ENCODE measurements around the gene NTM.

NTM gene

DNA sequence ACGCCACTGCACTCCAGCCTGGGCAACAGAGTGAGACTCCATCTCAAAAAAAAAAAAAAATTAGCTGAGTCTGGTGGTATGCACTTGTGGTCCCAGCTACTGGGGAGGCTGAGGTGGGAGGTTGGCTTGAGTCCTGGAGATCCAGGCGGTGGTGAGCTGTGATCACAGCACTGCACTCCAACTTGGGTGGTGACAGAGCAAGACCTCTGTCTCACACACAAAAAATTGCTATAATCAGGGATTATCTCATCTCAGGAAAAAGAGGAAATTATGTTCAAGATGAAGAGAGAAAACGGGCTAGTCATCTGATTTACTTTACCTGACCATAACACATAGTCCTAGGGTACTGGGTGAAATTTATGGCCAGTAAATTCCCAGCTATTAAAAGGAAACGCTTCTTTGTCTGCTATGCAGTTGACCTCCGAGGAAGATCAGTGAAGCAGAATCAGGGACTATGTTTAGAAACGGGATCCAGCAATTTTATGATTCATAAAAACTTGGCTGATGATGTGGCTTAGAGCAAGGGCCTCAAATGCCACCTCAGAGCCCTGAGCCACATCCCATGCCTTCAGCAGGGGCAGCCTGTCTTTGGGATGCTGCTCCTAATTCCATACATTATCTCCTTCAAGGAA is 386.2 kb downstream of the NTM start:
- in situ Hi-C loops (cut with MboI; ENCODE audit: low sequenced_read_pairs): no loop called here

DNA sequence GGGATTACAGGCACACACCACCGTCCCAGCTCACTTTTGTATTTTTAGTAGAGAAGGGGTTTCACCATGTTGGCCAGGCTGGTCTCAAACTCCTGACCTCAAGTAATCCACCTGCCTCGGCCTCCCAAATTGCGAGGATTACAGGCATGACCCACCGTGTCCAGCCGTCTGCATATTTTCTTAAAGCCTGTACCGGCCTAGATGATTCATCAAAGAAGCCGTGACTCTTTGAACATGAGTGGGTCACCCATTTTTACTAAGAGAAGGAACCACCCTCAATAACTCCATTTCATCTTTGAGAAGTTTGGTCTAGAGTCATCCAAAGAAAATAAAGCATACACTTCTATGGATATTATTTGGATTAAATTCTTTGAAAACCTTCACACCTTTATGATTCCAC is 388.3 kb downstream of the NTM start:
- in situ Hi-C loops (cut with MboI; ENCODE audit: low sequenced_read_pairs): no loop called here

DNA sequence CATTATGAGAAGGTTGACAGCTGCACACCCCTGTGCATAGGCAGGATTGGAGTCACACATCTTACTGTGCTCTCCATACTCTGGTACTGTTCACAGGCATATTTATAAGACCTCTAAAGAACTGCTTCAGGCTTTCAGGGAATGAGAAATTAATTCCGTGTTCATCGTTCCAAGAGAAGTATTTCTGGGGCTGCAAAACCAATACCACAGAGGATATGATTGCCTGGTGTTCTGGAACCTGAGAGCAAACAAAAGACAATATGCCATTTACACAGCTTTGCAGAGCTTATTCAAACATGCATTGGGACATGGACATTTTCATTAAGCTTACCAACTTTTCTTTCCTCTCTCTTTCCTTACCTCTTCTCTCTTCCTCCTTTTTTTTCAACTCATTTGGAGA is 388.7 kb downstream of the NTM start:
- in situ Hi-C loops (cut with MboI; ENCODE audit: low sequenced_read_pairs): no loop called here

DNA sequence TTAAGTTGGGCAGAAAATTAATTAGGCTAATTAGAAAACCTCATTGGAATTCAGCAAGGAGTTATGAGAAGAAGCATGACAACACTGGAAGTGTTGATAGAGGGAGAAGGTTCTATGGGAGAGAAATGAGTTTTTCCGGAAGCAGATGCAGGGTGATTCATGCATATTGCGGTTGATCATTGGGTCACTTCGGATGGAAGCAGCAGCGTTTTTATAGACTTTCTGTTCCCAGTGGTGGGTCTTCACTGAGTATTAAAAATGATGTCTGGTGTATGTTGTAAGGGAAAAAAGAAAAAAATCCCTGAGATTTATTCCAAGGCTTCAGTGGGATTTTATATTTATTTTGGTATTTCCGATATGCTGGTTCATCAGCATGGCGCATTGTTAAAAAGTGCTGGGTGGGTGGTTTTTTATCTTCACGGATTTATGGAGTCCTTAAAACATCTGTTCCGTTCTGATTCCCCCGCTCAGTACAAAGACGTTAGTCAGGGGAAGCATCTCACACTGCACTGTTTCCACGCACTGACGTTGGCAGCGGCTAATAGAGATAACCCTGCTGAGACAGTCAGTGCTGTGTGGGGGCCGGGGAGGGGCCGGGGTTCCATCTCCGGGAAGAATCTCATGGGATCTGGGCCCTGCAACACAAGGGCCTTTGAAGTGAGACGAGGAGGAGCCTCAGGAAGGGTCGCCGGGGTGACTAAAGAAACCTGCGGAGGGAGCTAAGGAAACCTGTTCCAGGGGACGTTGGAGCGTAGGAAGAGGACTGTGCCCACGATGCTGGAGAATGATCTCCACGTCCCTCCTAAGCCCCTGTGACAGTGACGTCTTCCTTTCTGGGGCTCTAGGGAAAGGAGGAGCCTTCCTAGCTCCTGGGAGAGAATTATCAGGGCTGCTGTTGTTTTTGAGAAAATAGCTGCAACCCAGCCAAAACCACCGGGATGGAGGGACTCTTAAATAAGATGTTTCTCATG is 390.0 kb downstream of the NTM start:
- in situ Hi-C loops (cut with MboI; ENCODE audit: low sequenced_read_pairs): no loop called here

DNA sequence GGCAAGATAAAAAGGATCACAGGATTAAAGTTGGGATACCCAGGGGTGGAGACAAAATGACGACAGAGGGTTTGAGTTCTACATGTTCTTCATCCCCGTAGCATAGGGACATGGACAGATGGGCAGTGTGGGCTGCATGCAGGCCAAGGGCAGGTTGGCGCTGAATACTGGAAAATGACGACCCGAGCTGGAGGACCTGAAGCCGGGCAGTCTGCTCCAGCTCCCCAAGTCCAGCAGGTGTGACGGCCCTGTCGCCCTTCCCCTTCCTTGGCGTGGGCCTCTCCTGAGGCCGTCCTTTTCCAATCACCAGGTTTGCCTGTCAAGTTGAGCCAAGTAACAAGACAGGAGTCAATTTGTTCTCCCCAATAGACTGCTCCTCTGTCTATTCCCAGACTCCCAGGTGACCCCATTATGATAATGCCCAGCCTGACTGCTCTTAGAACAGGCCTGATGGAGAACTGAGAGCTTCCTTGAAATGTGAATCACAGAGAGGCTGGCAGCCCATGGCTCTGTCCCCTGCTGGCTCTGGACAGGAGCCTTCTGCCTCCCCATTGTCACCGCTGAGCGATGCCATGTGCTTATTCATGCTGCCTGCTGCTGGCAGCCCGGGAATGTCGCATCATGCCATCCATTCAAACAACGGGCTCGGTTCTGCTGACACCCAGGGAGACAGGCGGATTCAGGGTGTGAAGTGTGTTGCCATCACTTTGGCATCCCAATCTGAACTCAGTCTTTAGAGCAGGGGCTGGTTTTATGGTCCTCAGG is 392.1 kb downstream of the NTM start:
- in situ Hi-C loops (cut with MboI; ENCODE audit: low sequenced_read_pairs): no loop called here

DNA sequence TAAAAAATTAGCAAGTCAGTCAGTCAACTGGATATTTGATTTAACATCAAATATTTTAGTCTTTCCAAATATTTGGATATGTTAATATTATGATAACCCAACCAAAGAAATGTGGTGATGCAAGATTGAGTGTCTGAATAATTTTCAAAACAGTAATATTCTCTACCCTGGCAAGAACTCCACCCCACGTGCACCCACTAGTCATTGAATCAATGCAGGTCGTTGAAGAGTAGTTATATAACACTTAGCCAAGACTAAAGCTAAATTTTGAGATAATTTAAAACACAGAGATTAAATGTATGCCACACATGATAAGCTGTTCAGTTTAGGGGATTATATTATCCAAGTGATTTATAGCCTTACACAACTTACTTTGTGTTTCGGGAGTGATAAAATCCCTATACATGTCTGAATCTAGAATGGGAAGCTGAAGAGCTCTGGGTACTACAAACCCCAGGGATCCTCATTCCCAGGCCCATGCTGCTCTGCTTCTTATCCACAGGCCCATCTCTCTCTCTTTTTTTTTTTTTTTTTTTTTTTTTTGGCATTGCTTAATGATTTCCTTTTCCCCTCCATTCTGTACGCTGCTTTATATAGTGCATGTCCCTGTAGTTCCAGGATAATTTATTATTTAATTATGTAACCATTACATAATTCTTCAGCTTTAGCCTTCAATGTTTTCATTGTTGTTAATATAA is 392.9 kb downstream of the NTM start:
- in situ Hi-C loops (cut with MboI; ENCODE audit: low sequenced_read_pairs): no loop called here

DNA sequence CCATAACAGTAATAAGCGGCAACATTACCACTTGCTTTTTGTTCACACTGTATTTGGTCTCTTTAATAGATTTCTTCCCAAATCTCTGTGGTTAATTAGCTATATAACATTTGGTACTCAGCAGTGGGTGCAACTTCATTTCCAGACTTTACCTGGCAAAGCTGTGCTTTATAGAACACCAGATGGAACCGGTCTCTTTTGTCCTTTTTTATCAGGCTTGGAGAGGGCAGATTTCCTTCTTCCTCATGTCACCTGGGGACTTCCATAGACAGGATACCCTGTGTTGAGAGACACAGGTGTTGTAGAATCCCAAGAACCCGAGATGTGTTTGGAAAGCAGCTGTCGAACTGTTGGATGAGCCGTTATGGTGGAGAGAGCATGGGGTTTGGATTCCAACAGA is 393.7 kb downstream of the NTM start:
- in situ Hi-C loops (cut with MboI; ENCODE audit: low sequenced_read_pairs): no loop called here

DNA sequence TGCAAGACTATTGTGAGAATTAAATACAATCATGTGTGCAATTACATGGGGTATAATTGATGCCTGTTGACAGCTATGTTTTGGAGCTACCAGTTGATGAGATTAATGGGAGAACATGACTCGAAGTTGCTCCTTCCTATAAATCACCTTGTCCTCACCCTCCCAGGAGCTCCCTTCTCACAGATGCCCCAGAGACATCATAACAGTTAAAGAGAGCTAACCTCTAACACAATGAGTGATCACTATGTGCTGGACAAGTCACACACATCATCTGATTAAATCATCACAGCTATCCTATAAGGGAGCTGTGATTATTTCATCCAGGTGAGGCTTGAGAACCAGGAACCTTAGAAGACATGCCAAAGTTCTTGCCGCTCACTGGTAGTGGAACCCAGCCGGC is 394.2 kb downstream of the NTM start:
- in situ Hi-C loops (cut with MboI; ENCODE audit: low sequenced_read_pairs): no loop called here

DNA sequence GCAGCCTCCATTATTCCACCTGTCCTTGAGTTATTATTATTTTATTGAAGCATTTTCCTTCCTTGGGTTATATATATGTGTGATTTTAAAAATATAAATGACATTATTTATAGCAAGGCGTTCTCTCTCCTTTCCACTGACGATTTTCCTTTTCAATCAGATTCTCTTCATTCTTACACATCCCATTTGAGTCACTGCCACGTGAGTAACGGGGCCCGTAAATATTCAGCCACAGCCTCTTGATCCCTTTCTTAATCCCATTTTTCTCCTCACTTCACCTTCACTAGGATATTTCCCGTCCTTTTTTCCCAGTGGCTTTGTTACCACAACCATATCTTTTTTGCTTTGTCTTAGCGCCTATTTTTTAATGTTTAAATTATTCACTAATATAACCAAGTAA is 396.2 kb downstream of the NTM start:
- in situ Hi-C loops (cut with MboI; ENCODE audit: low sequenced_read_pairs): no loop called here

DNA sequence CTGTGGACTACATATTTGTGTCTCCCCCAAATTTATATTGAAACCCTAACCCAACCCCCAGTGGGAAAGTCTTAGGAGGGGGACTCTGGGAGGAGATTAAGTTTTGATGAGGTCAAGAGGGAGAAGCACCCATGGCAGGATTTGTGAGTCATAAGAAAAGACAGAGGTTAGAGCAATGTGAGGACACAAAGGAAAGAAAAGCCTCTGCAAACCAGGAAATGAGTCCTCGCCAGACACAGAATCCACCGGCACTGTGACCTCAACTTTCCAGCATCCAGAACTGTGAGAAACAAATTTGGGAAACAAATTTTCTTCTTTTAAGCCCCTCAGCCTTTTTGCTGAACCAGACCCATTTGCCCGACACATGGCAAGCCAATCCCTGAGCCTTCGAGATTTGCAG is 397.0 kb downstream of the NTM start:
- in situ Hi-C loops (cut with MboI; ENCODE audit: low sequenced_read_pairs): no loop called here

DNA sequence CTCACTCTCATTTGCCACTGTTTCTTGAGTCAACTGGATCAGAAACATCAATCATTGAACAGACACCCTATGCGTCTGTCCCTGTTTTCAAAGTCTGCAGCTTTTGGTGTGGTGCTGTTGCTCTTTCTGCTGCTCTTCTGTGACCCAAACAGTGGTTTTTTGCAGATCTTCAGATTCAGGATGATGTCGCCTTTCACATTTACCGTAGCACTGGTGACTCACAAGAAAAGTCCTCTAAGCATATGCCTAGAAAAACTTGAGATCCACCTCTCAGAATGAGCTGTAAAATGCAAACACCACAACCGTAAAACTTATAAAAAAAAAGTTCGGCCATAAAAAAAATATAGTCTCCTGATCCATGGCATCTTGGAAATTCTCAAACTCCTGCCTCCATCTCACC is 400.4 kb downstream of the NTM start:
- in situ Hi-C loops (cut with MboI; ENCODE audit: low sequenced_read_pairs): no loop called here

DNA sequence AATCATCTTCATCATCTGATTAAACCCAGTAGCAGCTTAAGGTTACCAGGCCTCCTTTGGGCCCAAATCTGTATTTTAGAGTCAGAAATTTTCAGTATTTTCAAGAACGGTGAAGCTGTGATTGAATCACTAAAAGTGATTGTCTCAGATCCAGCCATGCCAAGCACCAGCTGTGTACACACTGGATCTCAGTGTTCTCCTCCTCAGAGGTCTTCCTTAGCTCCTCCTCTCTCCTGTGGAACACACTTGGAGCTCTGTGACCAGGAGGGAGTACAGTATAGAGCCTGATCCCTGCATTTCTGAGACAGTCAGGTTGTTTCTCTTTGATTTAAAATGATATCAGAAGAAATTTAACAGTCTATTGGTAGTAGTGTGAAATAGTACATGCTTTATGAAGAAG is 401.1 kb downstream of the NTM start:
- in situ Hi-C loops (cut with MboI; ENCODE audit: low sequenced_read_pairs): no loop called here

DNA sequence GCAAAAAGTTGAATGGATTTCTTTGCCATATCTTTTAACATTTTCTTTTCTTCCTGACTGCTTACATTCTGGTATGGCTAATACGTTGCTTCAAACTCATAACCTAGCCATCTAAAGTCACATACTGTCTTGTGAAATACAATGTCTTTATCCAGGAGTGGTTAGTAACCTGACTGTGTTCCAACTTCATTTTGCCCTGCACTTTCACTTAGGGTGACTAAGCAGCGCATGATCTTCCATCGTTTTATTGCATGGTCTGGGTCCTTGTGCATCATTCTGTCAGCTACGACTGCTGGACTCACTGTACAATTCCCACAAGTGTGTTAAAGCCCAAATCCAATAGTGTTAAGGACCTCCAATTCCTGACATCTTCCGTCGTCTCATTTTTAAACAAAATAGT is 403.2 kb downstream of the NTM start:
- in situ Hi-C loops (cut with MboI; ENCODE audit: low sequenced_read_pairs): no loop called here

DNA sequence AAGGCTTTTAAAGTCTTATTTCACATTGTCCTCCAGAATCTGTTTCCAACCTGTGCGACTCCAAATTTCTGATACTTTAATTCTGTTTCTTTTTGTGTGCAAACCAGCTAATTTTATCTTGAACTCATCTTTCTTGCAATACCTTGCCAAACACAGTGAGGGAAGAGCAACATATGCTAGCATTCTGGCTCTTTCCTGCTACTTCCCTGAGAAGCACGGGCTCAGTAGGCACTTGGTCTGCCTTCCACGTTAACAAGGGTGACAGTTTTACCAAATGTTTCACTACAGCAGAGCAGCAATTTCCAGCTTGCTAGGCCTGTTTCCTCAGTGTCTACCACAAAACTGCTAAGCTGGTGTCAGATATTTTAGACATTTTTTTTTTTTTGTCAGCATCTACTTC is 405.8 kb downstream of the NTM start:
- in situ Hi-C loops (cut with MboI; ENCODE audit: low sequenced_read_pairs): no loop called here

DNA sequence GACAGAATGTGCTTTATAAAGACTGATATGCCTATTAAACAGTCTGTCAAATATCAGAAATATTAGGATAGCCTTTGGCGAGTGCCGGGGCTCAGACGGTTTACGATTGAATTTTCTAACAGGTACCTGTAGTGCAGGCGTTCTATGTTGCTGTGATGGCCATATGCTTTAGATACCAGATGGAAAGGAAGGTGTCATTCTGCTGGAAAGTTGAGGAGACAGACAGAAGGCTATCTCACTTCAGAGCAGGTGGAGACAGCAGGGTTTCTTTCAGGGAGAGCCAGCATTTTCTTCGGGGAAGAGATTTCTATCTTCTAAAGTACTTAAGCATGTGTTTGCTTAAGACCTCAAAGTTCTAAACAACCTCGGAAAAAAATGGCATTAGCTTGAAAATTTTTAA is 415.4 kb downstream of the NTM start:
- in situ Hi-C loops (cut with MboI; ENCODE audit: low sequenced_read_pairs): no loop called here

DNA sequence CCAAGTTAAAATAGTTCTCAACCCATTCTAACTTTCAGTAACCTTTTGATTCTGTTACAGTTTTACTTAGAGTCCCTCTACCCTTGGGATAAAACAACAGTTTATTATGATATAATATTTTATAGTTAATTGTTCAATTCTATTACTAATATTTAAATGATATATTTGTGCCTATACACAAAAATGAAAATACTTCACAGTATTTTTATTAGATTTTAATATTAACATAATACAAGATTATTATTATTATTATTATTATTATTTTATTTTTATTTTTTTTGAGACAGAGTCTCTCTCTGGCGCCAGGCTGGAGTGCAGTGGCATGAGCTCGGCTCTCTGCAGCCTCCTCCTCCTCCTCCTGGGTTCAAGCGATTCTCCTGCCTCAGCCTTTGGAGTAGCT is 416.7 kb downstream of the NTM start:
- in situ Hi-C loops (cut with MboI; ENCODE audit: low sequenced_read_pairs): no loop called here

DNA sequence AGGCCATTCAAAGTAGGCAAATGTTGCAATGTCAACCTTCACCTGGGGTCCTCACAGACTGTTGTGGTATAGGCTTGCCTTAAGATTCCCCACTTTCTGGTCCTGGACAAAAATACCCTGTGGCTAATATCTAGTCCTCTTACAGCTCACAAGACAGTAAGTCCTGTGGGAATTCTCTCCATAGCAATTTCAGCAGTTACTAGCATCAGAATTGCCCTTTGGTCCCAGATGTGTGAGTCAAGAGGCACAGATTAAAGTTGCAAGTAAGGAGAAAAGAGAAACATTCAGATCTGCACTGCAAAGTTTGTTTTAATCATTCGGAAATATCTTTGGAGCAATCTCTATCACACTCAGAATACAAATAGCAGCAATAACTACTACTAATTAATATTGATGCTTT is 420.2 kb downstream of the NTM start:
- in situ Hi-C loops (cut with MboI; ENCODE audit: low sequenced_read_pairs): no loop called here

DNA sequence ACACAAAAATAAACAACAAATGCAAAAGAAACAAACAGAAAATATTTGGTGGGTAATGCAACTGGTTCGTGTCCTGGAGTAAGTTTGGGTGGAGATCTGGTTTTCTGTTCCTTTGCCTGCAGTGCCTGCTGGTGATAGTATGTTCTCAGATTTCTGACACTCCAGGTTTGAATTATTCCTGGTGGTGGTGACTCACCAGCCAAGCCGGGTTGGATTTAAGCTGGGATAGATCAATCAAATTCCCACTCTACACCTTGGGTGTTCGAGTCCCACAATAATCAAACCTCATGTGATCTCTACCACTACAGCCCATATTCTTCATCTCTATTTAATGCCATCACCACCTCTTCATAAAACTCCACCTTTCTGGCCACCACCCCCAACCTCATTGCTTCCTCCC is 421.8 kb downstream of the NTM start:
- in situ Hi-C loops (cut with MboI; ENCODE audit: low sequenced_read_pairs): no loop called here

DNA sequence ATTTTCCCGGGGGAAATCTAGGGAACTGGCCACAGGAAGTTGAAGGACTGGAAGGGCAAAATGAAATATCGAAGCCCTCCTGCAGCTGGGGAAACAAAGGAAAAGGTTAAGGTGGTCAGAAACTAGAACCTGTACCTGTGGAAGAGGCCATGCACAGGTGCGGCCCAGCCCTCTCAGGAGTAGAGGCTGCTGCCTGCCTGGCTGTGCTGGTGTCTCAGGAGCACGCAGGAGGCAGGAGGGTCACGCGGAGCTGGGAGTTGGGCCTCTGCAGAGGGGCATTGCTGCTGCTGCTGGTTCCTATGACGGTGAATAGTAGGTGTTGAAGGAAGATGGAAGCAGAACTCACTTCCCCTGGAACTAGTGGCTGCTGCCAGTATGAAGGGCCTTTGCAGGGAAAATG is 425.7 kb downstream of the NTM start:
- in situ Hi-C loops (cut with MboI; ENCODE audit: low sequenced_read_pairs): no loop called here

DNA sequence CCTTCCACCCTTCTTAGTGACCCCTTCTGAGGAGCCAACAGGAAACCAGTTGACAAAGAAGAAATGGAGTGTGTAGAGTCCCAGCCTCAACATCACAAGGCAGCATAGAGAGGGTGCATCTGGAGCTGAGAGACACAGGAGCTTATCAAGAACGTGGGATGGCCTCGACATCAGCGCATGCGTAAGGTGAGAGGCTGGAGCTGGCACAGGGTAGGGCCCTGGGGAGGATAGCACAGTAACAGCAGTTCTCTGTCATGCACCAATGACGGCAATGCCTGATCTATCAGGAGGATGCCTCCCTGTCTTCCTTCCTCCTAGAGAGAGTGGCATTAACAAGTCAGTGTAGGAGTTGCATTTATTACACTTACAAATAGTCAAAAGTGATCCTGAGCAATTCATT is 426.1 kb downstream of the NTM start:
- in situ Hi-C loops (cut with MboI; ENCODE audit: low sequenced_read_pairs): no loop called here

DNA sequence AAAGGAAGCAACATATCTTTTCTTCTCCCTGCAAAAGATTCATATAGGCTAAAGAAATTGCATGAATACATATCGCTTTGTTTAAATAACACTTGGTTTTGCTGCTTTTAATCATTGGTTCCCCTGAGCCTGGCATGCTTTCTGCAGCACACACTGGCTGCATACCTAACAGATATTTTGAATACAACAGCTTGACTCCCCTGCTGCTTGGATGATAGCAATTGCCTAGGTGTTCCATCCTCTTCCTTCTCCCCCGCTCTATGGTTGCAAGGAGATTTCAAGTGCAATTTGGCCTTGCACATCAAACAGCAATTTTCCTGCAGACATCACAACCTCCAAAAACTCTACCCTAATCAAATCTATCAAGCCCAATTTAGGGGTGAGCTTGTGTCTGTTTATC is 430.0 kb downstream of the NTM start:
- in situ Hi-C loops (cut with MboI; ENCODE audit: low sequenced_read_pairs): no loop called here
